ENCODE measurements around the gene PLAAT4. TPM values are rescaled to one million over a fixed set of nuclear protein-coding genes. Genes with fewer than 3 reads are reported as not detected.

Gene PLAAT4
- total and polyA plus RNA-seq, 2 of the 13 experiments (the other 11 are each of a cell fraction or from before 2014, with no cell fraction given): 0.71 to 1.00 TPM

- TF ChIP-seq TFAP4 (IDR thresholded peaks at IDR 0.05; ENCODE audit: borderline replicate concordance, low read depth) (no peak), RAD21 (CRISPR knock-in tag; IDR thresholded peaks at IDR 0.05) (peak; percentile 59; the same call in 1 of the 2 replicates), GRHL1 (CRISPR knock-in tag; conservative IDR thresholded peaks at IDR 0.05) (no peak), JARID2 (CRISPR knock-in tag; IDR thresholded peaks at IDR 0.05; ENCODE audit: insufficient replicate concordance) (no peak), ZNF761 (CRISPR knock-in tag; conservative IDR thresholded peaks at IDR 0.05) (no peak)
Observed at GRCh38 chr11:63508009-63508408, 28.6 kb upstream of the PLAAT4 start (continued).

GRCh38 chr11:63508745-63509144, 27.9 kb upstream of the PLAAT4 start:
- no peak overlapping the region for H2AFZ ChIP-seq (ENCODE audit: low read length)
- POLR2A ChIA-PET: interaction anchor here (0.6 kb wide), 1 partner anchor 139 kb away, joined by 4 read pairs; the partner anchor contains the start of gene SLC22A9

More at GRCh38 chr11:63508745-63509144, 27.9 kb upstream of the PLAAT4 start:
- Histone ChIP-seq H3K4me1 (ENCODE audit: insufficient read depth, low read length) (no peaks in the 10 kb centered on the region), H4K20me1 (ENCODE audit: insufficient read depth, low read length) (no peaks in the 10 kb centered on the region), H3K4me3 (replicated peaks in 1 of 3; ENCODE audit: insufficient read depth in 1 of 3, low read depth in 2 of 3, low read length in 3 of 3) (no peak overlapping the region), H3K79me2 (ENCODE audit: insufficient read depth, low read length) (no peaks in the 10 kb centered on the region), H3K9me3 (ENCODE audit: low read length) (no peaks in the 10 kb centered on the region), H3K27ac (ENCODE audit: extremely low read length, insufficient read depth, low read length) (no peak overlapping the region), H3K27me3 (ENCODE audit: control insufficient read depth in 1 of 2, insufficient read depth in 2 of 2, low read length in 2 of 2) (peaks cover 5 to 39% of the 10 kb centered on the region in 2 experiments; a peak in 4 of 5 replicates), H3K9ac (ENCODE audit: insufficient read depth, low read depth, low read length) (no peak overlapping the region), H3K36me3 (replicated peaks in 1 of 2; ENCODE audit: control insufficient read depth in 1 of 2, insufficient read depth in 2 of 2, low read length in 2 of 2) (no peaks in the 10 kb centered on the region), H3K4me2 (ENCODE audit: low read depth, low read length) (no peak overlapping the region)
- no peak for DNase-seq (ENCODE audit: low spot score)
- CTCF ChIA-PET (ENCODE audit: low intra/inter-chr PET ratio, low total read pairs): interaction anchor here (1.7 kb wide), 1 partner anchor 29 kb away, joined by 21 read pairs; no protein-coding TSS in a partner anchor
- intact Hi-C loops (cut with micrococcal nuclease; ENCODE audit: unreplicated experiment): loop anchor here (1.0 kb wide), 1 partner anchor 29 kb away; no protein-coding TSS in a partner anchor
- ATAC-seq: no peak
- BruUV-seq (replicated peaks): no TSS peak
- WGBS (ENCODE audit: low lambda C conversion rate): 46% methylated on average over 12 of the region's 12 CpGs
- FAIRE-seq: no peak
- in situ Hi-C loops (cut with HindIII; ENCODE audit: extremely low pct_ligation_motif_present, low pct_unique_long_range_greater_than_20kb): no loop called here
- TF ChIP-seq ZNF570 (CRISPR knock-in tag; IDR thresholded peaks at IDR 0.05; ENCODE audit: borderline replicate concordance): no peak
- no peak for TF ChIP-seq RFX3 (CRISPR knock-in tag; IDR thresholded peaks at IDR 0.05)
- no peak for TF ChIP-seq PAX8 (CRISPR knock-in tag; IDR thresholded peaks at IDR 0.05; ENCODE audit: borderline replicate concordance)
- TF ChIP-seq TRAFD1 (CRISPR knock-in tag; IDR thresholded peaks at IDR 0.05; ENCODE audit: borderline replicate concordance): no peak
- no peak for TF ChIP-seq ZNF639 (CRISPR knock-in tag; conservative IDR thresholded peaks at IDR 0.05)
- no peak for TF ChIP-seq ZNF577 (CRISPR knock-in tag; IDR thresholded peaks at IDR 0.05; ENCODE audit: borderline replicate concordance, low read depth)
- no peak for TF ChIP-seq PHF20 (CRISPR knock-in tag; IDR thresholded peaks at IDR 0.05)
- no peak for TF ChIP-seq TEAD2 (CRISPR knock-in tag; IDR thresholded peaks at IDR 0.05)
